GM19397 (cell line): ENCODE data around the gene PHLPP1.
"Not testable (repeated sequence)": the region's sequence is repeated elsewhere in the genome, so short reads cannot be mapped to it uniquely, and the experiment has no call there.

Source experiments
- ATAC-seq: cut with Tn5 transposase; IDR thresholded peaks from one replicate; pipeline ENCODE4 v1.9.1; 2021; ENCODE audit warnings: mild to moderate bottlenecking, moderate library complexity; ENCODE audit not compliant: unreplicated experiment

PHLPP1 gene

DNA sequence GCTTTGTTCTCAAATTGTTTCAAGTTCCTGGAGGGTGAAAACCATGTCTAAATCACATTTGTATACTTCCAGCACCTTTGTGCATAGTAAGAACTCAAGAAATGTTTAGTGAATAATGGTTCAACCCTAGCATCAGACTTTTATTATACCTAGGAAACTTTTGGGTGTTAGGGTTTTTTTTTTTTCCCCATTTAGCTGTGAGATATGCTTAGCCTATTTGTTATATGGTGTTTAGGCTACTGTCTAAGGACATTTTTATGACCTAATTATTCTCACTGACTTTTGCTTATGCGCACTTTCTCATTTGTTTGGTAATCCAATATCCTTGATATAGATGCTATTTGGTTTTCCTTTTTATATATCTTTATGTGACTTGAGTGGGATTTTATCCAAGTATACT, 164.7 kb downstream of the PHLPP1 start:
- no peak for ATAC-seq

DNA sequence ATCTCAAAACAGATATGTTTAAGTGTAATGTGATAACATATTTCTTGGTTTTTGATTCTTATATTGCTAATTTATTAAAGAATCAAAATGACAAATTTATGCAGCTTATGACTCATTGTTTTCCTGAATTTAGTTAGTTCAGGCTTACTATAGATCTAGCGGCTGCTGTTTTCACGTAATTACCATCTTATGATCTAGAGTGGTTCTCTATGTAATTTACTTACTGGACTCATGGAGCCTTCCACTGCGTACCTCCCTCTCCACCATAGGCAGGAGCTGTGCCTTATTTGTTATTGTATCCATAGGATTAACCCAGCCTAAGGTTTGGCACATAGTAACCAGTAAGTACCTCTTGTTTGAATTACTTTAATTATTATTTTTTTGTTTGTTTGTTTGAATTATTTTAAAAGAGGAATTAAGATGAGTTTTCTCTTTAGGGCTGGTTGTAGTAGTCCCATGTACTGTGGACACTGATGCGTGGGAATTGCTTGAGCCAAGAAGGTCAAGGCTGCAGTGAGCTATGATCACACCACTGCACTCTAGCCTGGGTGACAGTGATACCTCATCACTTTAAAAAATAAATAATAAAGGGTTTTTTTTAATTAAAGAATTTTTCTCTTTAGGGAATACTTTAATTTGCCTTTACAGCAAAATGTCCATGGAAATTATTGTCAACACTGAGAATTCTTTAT, 165.5 kb downstream of the PHLPP1 start:
- no peak for ATAC-seq

DNA sequence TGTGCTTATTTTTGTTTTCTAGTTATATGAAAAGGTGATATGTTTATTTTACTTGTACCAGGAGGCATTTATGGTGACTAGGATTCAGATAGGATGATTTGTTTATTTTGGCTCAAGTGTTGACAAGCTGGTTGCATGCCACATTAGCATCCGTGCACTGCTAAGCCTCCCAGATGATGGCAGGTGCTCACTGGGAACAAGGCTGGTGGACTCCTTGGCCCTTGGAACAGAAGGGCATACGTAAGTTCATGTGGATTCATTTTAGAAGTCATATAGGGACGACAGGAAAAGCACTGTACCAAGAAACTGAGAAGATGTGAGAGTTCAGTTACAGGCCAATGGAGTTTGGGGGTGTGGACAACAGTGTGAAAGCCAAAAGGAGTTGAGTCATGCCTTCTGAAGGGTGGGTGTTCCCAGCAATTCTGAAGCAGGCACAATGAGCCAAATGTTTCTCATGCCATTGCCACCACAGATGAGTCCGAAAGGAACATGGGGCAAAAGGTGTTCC, 166.2 kb downstream of the PHLPP1 start:
- no peak for ATAC-seq

- ATAC-seq: no peak
Observed at GRCh38 chr18:62883937-62884735, 168.8 kb downstream of the PHLPP1 start.

DNA sequence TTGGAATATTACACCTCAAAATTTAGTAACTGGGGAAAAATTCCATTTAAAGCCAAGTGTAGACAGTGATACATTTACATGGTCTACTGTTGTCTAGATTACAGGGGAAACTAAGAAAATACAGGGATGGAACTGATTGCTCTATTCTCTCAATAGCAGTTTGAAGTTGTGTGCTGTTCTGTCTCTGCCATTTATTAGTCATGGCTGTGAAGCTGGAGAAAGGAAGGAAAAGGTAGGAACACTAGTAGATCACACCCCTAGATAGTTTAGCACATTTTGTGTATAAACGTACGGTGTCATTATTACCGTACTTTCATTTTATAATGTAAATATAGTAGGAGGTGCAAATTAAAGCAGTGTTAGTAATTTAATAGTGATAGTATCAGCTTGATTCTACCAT, 170.5 kb downstream of the PHLPP1 start:
- no peak for ATAC-seq

DNA sequence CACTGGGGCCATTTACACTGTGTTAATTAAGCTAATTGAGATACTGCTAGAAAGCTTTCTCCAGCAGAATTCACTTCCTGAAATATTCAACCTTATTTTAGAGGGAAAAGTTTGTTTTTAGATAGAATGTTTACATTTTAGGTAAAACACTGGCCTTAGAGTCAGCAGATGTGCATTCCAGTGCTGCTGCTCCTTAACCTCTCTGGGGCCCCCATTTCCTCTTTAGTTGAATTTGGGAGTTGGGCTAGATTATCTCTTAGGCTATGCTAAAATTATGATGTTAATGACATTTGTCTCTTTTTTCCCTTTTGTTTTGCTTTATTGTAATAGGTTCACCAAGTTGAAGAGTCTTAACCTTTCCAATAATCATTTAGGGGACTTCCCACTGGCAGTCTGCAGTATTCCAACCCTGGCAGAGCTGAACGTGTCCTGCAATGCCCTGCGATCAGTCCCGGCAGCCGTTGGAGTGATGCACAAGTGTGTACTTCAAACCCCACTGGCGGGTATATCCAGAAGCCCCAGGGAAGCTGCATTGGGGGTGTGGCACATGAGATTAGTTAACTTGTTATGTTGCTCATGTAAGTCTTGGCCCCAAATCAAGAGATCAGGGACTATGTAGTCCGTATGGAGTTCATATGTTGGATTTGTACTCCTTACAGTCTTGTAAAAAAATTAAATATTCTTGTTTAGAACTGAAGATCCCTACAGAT, 179.5 kb downstream of the PHLPP1 start:
- no peak for ATAC-seq

DNA sequence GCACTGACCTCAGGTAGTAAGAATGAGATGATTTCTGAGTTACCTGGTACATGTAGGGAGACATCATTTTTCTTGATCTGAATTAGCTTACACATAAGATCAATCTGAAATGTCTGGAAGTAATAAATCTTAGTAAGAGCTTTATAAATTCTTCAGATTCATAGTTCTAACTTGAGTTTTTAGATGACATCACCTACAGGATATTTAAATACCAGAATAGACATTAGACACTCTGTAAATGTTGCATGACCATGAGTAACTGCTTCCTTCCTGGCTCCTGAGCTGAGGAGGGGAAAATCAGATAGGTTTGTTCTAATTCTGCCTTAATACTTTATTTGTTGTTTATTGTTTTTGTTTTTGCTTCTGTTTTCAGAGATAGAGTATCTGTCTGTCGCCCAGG, 181.8 kb downstream of the PHLPP1 start:
- ATAC-seq: no peak

- no peak for ATAC-seq
Observed at GRCh38 chr18:62898359-62898758, 183.0 kb downstream of the PHLPP1 start.

DNA sequence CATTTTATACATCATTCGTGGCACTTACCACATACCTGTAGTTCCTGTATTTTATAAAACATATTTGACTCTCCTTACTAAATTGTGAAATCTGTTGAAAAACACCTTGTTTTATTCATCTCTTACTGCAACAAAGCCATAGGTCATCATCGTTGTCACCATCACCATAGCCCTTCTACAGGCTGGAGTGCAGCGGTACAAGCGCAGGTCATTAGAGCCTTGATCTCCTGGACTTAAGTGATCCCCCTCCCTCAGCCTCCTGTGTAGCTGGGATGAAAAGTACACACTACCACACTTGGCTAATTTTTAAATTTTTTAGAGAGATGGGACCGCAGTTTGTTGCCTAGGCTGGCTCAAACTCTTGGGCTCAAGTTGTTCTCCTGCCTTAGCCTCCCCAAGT, 184.2 kb downstream of the PHLPP1 start:
- ATAC-seq: no peak

GRCh38 chr18:62900132-62900883, 185.0 kb downstream of the PHLPP1 start:
- ATAC-seq: no peak

GRCh38 chr18:62902776-62903175, 187.4 kb downstream of the PHLPP1 start:
- no peak for ATAC-seq

DNA sequence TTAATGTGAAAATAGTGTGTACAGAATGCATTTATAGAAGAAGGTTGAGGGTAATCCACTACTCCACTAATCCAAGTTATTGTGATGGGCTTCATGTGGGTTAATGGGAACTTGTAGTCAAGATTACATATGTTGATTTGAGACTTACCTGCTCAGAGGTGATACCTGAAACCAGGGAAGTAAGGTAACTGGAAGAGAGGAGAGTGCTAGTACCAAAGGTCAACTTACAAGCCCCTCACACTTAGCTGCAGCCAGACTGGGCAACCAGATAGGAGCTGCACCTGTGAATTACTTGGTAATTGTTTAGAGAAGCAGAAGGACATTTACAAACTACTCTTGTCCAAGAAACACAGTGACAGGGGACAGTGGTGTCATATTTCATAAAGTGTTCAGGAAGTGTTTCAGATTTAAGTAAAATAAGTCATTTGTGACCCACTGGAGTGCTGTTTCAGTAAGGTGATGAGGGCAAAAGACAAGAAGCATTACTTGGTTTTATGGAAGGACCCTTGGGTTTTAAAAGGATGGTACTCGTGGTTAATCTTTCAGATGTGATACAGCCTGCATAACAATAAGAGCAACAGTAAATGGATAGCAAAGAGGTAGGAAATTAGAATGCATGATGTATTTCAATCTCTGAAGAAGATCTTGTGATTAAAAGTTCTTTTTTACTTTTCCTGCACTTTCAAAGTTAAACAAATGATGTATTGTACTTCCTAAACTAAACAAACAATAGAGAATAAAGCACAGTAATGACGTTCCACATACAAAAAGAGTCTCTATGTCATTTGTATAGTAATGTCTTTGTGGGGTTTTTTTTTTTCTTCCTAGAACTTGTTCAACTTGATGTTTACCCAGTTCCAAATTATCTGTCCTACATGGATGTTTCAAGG, 189.3 kb downstream of the PHLPP1 start:
- no peak for ATAC-seq

GRCh38 chr18:62912885-62913284, 197.5 kb downstream of the PHLPP1 start:
- no peak for ATAC-seq

GRCh38 chr18:62913824-62914223, 198.5 kb downstream of the PHLPP1 start:
- ATAC-seq: not testable (repeated sequence)

- no peak for ATAC-seq
Observed at GRCh38 chr18:62914871-62915392, 199.6 kb downstream of the PHLPP1 start.

GRCh38 chr18:62918361-62918760, 203.0 kb downstream of the PHLPP1 start:
- ATAC-seq: no peak

- no peak for ATAC-seq
Observed at GRCh38 chr18:62919109-62919838, 203.9 kb downstream of the PHLPP1 start.

DNA sequence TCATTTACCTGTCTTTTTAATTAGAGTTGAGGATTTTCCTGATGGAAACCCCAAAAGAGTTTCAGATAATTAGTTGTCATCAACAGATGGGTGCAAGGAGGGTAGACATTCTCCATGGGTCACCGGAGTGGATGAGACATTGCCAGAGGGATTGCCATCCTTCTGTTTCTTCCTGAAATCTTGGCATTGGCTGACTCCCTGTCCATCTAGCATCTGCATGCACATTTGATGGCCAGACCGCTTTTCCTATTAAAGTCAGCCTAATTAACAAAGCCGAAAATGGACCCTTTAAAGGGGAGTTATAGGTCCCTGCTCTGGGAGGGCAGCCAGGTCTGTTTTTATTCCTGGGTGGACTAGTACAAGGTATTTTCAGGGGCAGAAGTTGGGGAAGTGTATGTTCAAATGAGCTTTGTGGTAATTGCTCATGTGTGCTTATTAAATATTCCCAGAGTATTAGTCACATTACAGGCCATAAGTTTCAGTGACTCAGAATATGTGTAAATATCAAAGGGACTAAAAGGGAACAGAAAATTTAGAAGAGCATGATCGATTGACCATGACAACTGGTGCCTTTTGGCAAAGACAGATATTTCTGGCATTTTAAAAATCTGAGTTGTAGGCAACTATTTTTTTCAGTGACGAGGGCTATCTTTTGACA, 209.8 kb downstream of the PHLPP1 start:
- ATAC-seq: no peak
